ENCODE measurements around the gene NOX4. TPM values are rescaled to one million over a fixed set of nuclear protein-coding genes. Genes with fewer than 3 reads are reported as not detected.
A peak's percentile ranks its signal among the peaks of the same experiment; 100 is the strongest.

Gene NOX4
- 1 to 10 TPM in 1 of 4 donors, under 1 TPM in 1, not detected in 2; 0.31 to 3.0 TPM for polyA plus RNA-seq
- long read RNA-seq, donor 1, result 0 reads
- long read RNA-seq, donor 2, result 0 reads
- long read RNA-seq, donor 3, result 0 reads
- long read RNA-seq, donor 4, result 0 reads
- long read RNA-seq, donor 5, result 0 reads
- long read RNA-seq, donor 6, result 0 reads
- long read RNA-seq, donor 7, result 0 reads
- long read RNA-seq, donor 8, result 0 reads
- long read RNA-seq, donor 9, result 0 reads
- long read RNA-seq, donor 10, result 0 reads

GRCh38 chr11:89490981-89491690 is at the start of gene NOX4:
Gene NOX4 (minus strand): TSS chr11:89491375. CDS start chr11:89491246, 129 bp downstream.
- Histone ChIP-seq H3K27me3 (ENCODE audit: control insufficient read depth in 3 of 3, insufficient read depth in 3 of 3, low read length in 3 of 3) (peaks cover 0 to 9% (median 4%) of the 10 kb centered on the region in 3 donors), H3K4me1 (ENCODE audit: control insufficient read depth in 3 of 3, insufficient read depth in 2 of 3, low read depth in 1 of 3, low read length in 2 of 3) (peaks cover 0 to 3% (median 0%) of the 10 kb centered on the region in 3 donors), H3K36me3 (ENCODE audit: control insufficient read depth in 3 of 3, insufficient read depth in 2 of 3, low read depth in 1 of 3, low read length in 3 of 3) (no peaks in the 10 kb centered on the region), H3K9me3 (ENCODE audit: control insufficient read depth in 2 of 2, insufficient read depth in 1 of 2, low read depth in 1 of 2, low read length in 1 of 2) (no peaks in the 10 kb centered on the region), H3K4me3 (ENCODE audit: low read depth in 1 of 3, low read length in 3 of 3) (peak within 1 kb of the TSS in 1 of 3 donors; percentile 55), H3K27ac (ENCODE audit: low read depth in 1 of 3, low read length in 2 of 3) (peak within 1 kb of the TSS in 1 of 3 donors; percentile 17)
- no peak for FAIRE-seq
- peak in 1 of 2 donors; percentile 63 for DNase-seq
- WGBS, 3 donors, result 3 to 14% (median 10%) methylated on average over 40 to 51 of the region's 51 CpGs

- no peaks in the 10 kb centered on the region for H3K9me3 ChIP-seq (ENCODE audit: control insufficient read depth in 2 of 2, insufficient read depth in 1 of 2, low read depth in 1 of 2, low read length in 1 of 2)
- DNase-seq, result no peak
- H3K4me3 ChIP-seq (ENCODE audit: low read depth in 1 of 3, low read length in 3 of 3), result no peak overlapping the region
- H3K27me3 ChIP-seq (ENCODE audit: control insufficient read depth in 3 of 3, insufficient read depth in 3 of 3, low read length in 3 of 3), result no peaks in the 10 kb centered on the region
- peaks cover 0 to 3% (median 0%) of the 10 kb centered on the region in 3 donors for H3K4me1 ChIP-seq (ENCODE audit: control insufficient read depth in 3 of 3, insufficient read depth in 2 of 3, low read depth in 1 of 3, low read length in 2 of 3)
- H3K36me3 ChIP-seq (ENCODE audit: control insufficient read depth in 3 of 3, insufficient read depth in 2 of 3, low read depth in 1 of 3, low read length in 3 of 3), result no peaks in the 10 kb centered on the region
- WGBS, 3 donors, result 28 to 48% (median 28%) methylated on average over 1 of the region's 1 CpG
- no peak for FAIRE-seq
- no peak overlapping the region for H3K27ac ChIP-seq (ENCODE audit: low read depth in 1 of 3, low read length in 2 of 3)
Observed at GRCh38 chr11:89540826-89541225, 49.7 kb upstream of the NOX4 start.

DNA sequence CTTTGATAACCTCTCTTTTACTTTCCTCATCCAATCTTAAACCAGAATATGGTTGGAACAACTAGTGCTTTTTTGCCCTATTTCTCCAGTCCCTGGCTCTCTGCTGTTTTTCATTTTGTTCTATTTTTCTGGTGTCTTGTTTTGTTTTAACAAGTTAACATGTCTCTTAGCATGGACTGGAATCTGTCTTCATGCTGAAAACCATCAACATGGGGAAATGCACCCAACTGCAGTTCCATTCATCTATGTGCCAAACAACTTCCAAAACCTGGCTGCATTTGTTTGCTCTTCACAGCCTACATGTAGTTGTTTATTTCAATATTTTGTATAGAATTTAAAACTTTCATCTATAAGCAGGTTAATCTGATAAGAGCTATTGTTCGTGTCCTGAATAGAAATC is 46.8 kb upstream of the NOX4 start:
- no peak for FAIRE-seq
- 80 to 84% (median 82%) methylated on average over 1 of the region's 1 CpG for WGBS, 3 donors
- Histone ChIP-seq H3K27ac (ENCODE audit: low read depth in 1 of 3, low read length in 2 of 3) (no peak overlapping the region), H3K36me3 (ENCODE audit: control insufficient read depth in 3 of 3, insufficient read depth in 2 of 3, low read depth in 1 of 3, low read length in 3 of 3) (no peaks in the 10 kb centered on the region), H3K4me1 (ENCODE audit: control insufficient read depth in 3 of 3, insufficient read depth in 2 of 3, low read depth in 1 of 3, low read length in 2 of 3) (no peaks in the 10 kb centered on the region), H3K27me3 (ENCODE audit: control insufficient read depth in 3 of 3, insufficient read depth in 3 of 3, low read length in 3 of 3) (no peaks in the 10 kb centered on the region), H3K9me3 (ENCODE audit: control insufficient read depth in 2 of 2, insufficient read depth in 1 of 2, low read depth in 1 of 2, low read length in 1 of 2) (no peaks in the 10 kb centered on the region), H3K4me3 (ENCODE audit: low read depth in 1 of 3, low read length in 3 of 3) (no peak overlapping the region)
- no peak for DNase-seq

GRCh38 chr11:89536926-89537325 is 45.8 kb upstream of the NOX4 start:
- no peaks in the 10 kb centered on the region for H3K4me1 ChIP-seq (ENCODE audit: control insufficient read depth in 3 of 3, insufficient read depth in 2 of 3, low read depth in 1 of 3, low read length in 2 of 3)
- H3K27ac ChIP-seq (ENCODE audit: low read depth in 1 of 3, low read length in 2 of 3), result no peak overlapping the region
- no peaks in the 10 kb centered on the region for H3K36me3 ChIP-seq (ENCODE audit: control insufficient read depth in 3 of 3, insufficient read depth in 2 of 3, low read depth in 1 of 3, low read length in 3 of 3)
- H3K27me3 ChIP-seq (ENCODE audit: control insufficient read depth in 3 of 3, insufficient read depth in 3 of 3, low read length in 3 of 3), result no peaks in the 10 kb centered on the region
- 53 to 74% (median 68%) methylated on average over 1 of the region's 1 CpG for WGBS, 3 donors
- no peak for DNase-seq
- FAIRE-seq, result no peak
- H3K9me3 ChIP-seq (ENCODE audit: control insufficient read depth in 2 of 2, insufficient read depth in 1 of 2, low read depth in 1 of 2, low read length in 1 of 2), result no peaks in the 10 kb centered on the region
- H3K4me3 ChIP-seq (ENCODE audit: low read depth in 1 of 3, low read length in 3 of 3), result no peak overlapping the region

DNA sequence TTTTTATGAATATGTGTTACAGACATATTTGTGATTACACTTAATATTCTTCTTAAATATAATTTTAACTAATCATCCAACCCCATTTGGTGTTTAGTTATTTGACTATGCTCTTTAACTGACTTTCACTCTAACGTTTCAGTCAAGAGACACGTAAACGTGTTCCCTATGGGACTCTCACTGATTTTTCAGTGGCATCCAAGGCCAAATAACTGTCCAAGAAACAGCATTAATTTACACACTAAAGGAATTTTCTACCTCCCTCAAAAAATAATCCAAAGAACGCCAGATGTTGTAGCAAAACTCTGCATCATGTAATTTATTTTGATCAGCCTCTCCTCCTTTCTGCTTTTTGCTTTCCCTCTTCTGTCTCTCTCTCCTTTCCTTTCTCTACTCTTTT is 44.0 kb upstream of the NOX4 start:
- no peak for FAIRE-seq
- H3K9me3 ChIP-seq (ENCODE audit: control insufficient read depth in 2 of 2, insufficient read depth in 1 of 2, low read depth in 1 of 2, low read length in 1 of 2), result no peaks in the 10 kb centered on the region
- H3K4me3 ChIP-seq (ENCODE audit: low read depth in 1 of 3, low read length in 3 of 3), result no peak overlapping the region

GRCh38 chr11:89529626-89530380 is 38.6 kb upstream of the NOX4 start:
- DNase-seq (no peak), FAIRE-seq (no peak)
- H3K27me3 ChIP-seq (ENCODE audit: control insufficient read depth in 3 of 3, insufficient read depth in 3 of 3, low read length in 3 of 3), result no peaks in the 10 kb centered on the region
- H3K4me1 ChIP-seq (ENCODE audit: control insufficient read depth in 3 of 3, insufficient read depth in 2 of 3, low read depth in 1 of 3, low read length in 2 of 3), result no peaks in the 10 kb centered on the region
- H3K9me3 ChIP-seq (ENCODE audit: control insufficient read depth in 2 of 2, insufficient read depth in 1 of 2, low read depth in 1 of 2, low read length in 1 of 2), result peaks cover 0 to 9% of the 10 kb centered on the region in 2 donors
- WGBS, 3 donors, result 55 to 83% (median 64%) methylated on average over 2 of the region's 2 CpGs
- H3K36me3 ChIP-seq (ENCODE audit: control insufficient read depth in 3 of 3, insufficient read depth in 2 of 3, low read depth in 1 of 3, low read length in 3 of 3), result no peaks in the 10 kb centered on the region
- H3K4me3 ChIP-seq (ENCODE audit: low read depth in 1 of 3, low read length in 3 of 3), result no peak overlapping the region
- no peak overlapping the region for H3K27ac ChIP-seq (ENCODE audit: low read depth in 1 of 3, low read length in 2 of 3)

More for the DNA sequence above, 44.0 kb upstream of the NOX4 start:
- no peaks in the 10 kb centered on the region for H3K4me1 ChIP-seq (ENCODE audit: control insufficient read depth in 3 of 3, insufficient read depth in 2 of 3, low read depth in 1 of 3, low read length in 2 of 3)
- H3K36me3 ChIP-seq (ENCODE audit: control insufficient read depth in 3 of 3, insufficient read depth in 2 of 3, low read depth in 1 of 3, low read length in 3 of 3), result no peaks in the 10 kb centered on the region
- H3K27me3 ChIP-seq (ENCODE audit: control insufficient read depth in 3 of 3, insufficient read depth in 3 of 3, low read length in 3 of 3), result no peaks in the 10 kb centered on the region
- WGBS, 3 donors, result 74 to 77% (median 74%) methylated on average over 4 of the region's 4 CpGs
- H3K27ac ChIP-seq (ENCODE audit: low read depth in 1 of 3, low read length in 2 of 3), result no peak overlapping the region
- DNase-seq, result no peak

DNA sequence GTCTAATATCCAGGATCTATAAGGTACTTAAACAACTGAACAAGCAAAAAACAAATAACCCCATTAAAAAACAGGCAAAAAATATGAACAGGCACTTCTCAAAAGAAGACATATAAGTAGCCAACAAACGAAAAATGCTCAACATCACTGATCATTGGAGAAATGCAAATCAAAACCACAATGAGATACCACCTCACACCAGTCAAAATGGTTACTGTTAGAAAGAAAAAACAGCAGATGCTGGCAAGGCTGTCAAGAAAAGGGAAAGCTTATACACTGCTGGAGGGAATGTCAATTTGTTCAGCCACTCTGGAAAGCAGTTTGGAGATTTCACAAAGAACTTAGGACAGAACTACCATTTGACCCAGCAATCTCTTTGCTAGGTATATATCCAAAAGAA is 30.6 kb upstream of the NOX4 start:
- DNase-seq (no peak), FAIRE-seq (no peak)
- Histone ChIP-seq H3K4me3 (ENCODE audit: low read depth in 1 of 3, low read length in 3 of 3) (no peak overlapping the region), H3K27me3 (ENCODE audit: control insufficient read depth in 3 of 3, insufficient read depth in 3 of 3, low read length in 3 of 3) (no peaks in the 10 kb centered on the region), H3K27ac (ENCODE audit: low read depth in 1 of 3, low read length in 2 of 3) (no peak overlapping the region), H3K9me3 (ENCODE audit: control insufficient read depth in 2 of 2, insufficient read depth in 1 of 2, low read depth in 1 of 2, low read length in 1 of 2) (no peaks in the 10 kb centered on the region), H3K36me3 (ENCODE audit: control insufficient read depth in 3 of 3, insufficient read depth in 2 of 3, low read depth in 1 of 3, low read length in 3 of 3) (no peaks in the 10 kb centered on the region), H3K4me1 (ENCODE audit: control insufficient read depth in 3 of 3, insufficient read depth in 2 of 3, low read depth in 1 of 3, low read length in 2 of 3) (no peaks in the 10 kb centered on the region)
- WGBS, 3 donors, result 63 to 77% (median 72%) methylated on average over 1 of the region's 1 CpG

- Histone ChIP-seq H3K4me1 (ENCODE audit: control insufficient read depth in 3 of 3, insufficient read depth in 2 of 3, low read depth in 1 of 3, low read length in 2 of 3) (no peaks in the 10 kb centered on the region), H3K36me3 (ENCODE audit: control insufficient read depth in 3 of 3, insufficient read depth in 2 of 3, low read depth in 1 of 3, low read length in 3 of 3) (no peaks in the 10 kb centered on the region), H3K4me3 (ENCODE audit: low read depth in 1 of 3, low read length in 3 of 3) (no peak overlapping the region), H3K9me3 (ENCODE audit: control insufficient read depth in 2 of 2, insufficient read depth in 1 of 2, low read depth in 1 of 2, low read length in 1 of 2) (no peaks in the 10 kb centered on the region), H3K27me3 (ENCODE audit: control insufficient read depth in 3 of 3, insufficient read depth in 3 of 3, low read length in 3 of 3) (no peaks in the 10 kb centered on the region), H3K27ac (ENCODE audit: low read depth in 1 of 3, low read length in 2 of 3) (no peak overlapping the region)
- WGBS, 3 donors, result 80 to 89% (median 82%) methylated on average over 2 of the region's 2 CpGs
- FAIRE-seq (no peak), DNase-seq (no peak)
Observed at GRCh38 chr11:89521294-89521693, 30.1 kb upstream of the NOX4 start.

Data from small intestine (tissue), 16 donors.